ENCODE data around the gene TRAPPC11. TPM values are rescaled to one million over a fixed set of nuclear protein-coding genes. Genes with fewer than 3 reads are reported as not detected.

The TRAPPC11 gene
- total RNA-seq, 1 donor from 2014 or later: 45.4 TPM

GRCh38 chr4:183627979-183628588 is 31.0 kb upstream of the TRAPPC11 start:
- DNase-seq (ENCODE audit: extremely low spot score, unreplicated experiment): no peak
- H3K9me3 Mint-ChIP-seq: no peaks in the 10 kb centered on the region
- no peak overlapping the region for H3K27ac Mint-ChIP-seq
- H3K4me1 Mint-ChIP-seq (ENCODE audit: unreplicated experiment): no peaks in the 10 kb centered on the region
- no peak overlapping the region for H3K4me3 Mint-ChIP-seq
- H3K36me3 Mint-ChIP-seq: no peaks in the 10 kb centered on the region
- TF ChIP-seq, protein P1, sequence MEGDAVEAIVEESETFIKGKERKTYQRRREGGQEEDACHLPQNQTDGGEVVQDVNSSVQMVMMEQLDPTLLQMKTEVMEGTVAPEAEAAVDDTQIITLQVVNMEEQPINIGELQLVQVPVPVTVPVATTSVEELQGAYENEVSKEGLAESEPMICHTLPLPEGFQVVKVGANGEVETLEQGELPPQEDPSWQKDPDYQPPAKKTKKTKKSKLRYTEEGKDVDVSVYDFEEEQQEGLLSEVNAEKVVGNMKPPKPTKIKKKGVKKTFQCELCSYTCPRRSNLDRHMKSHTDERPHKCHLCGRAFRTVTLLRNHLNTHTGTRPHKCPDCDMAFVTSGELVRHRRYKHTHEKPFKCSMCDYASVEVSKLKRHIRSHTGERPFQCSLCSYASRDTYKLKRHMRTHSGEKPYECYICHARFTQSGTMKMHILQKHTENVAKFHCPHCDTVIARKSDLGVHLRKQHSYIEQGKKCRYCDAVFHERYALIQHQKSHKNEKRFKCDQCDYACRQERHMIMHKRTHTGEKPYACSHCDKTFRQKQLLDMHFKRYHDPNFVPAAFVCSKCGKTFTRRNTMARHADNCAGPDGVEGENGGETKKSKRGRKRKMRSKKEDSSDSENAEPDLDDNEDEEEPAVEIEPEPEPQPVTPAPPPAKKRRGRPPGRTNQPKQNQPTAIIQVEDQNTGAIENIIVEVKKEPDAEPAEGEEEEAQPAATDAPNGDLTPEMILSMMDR (conservative IDR thresholded peaks at IDR 0.05): no peak
- H3K27me3 Mint-ChIP-seq: peaks cover 3% of the 10 kb centered on the region

DNA sequence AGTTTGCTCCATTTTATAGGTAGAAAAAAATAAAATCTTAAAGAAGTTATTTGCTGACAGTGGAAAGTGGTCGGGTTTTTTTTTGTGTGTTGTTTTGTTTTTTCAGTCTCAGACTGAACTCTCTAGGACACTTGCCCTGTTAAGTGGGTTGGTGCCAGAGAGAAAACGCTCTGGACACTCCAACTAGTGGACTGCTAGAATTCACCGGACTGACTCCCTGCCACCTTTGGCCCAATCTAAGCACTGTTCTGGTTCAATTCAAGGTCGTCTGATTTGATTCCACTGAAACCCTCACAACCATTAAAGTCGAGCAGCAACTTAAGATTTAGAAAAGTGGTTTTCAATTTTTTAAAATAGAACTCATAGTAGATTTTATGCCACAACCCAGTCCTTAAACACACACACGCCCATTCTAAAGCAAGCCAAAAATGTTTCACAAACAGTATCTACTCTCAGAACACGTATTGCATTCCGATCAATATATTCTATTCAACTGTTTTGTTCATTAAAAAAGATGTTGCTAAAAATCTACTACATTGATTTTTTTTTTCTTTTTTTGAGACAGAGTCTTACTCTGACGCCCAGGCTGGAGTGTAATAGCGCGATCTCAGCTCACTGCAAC is 27.4 kb upstream of the TRAPPC11 start:
- Mint-ChIP-seq H3K9me3 (no peaks in the 10 kb centered on the region), H3K4me3 (no peak overlapping the region), H3K27me3 (no peaks in the 10 kb centered on the region), H3K4me1 (ENCODE audit: unreplicated experiment) (peaks cover 12% of the 10 kb centered on the region), H3K36me3 (no peaks in the 10 kb centered on the region), H3K27ac (no peak overlapping the region)
- no peak for DNase-seq (ENCODE audit: extremely low spot score, unreplicated experiment)
- TF ChIP-seq, protein P1 (conservative IDR thresholded peaks at IDR 0.05): no peak

DNA sequence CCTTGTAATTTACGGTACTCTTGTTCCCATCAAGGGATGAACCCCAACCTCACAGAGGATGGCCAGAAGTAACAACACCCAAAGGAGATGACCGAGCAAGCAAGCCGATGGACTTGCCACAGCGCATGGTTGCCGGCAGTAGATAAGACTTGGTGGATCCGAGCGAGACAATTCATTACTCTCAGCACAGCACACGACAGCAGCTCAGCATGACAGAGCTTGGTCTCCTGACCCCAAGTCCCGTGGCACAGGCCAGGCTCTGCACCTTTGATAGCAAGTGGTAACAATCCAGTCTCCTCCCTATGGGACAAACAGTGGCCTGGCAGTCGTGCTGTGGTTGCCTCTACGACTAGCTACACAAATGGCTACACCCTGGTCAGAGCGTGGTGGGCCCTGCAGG is 26.4 kb upstream of the TRAPPC11 start:
- Mint-ChIP-seq H3K27ac (peak overlapping the region; percentile 8), H3K4me3 (no peak overlapping the region), H3K27me3 (no peaks in the 10 kb centered on the region), H3K36me3 (no peaks in the 10 kb centered on the region), H3K9me3 (no peaks in the 10 kb centered on the region), H3K4me1 (ENCODE audit: unreplicated experiment) (peaks cover 20% of the 10 kb centered on the region)
- TF ChIP-seq, protein P1 (conservative IDR thresholded peaks at IDR 0.05): no peak
- DNase-seq (ENCODE audit: extremely low spot score, unreplicated experiment): no peak

GRCh38 chr4:183633476-183634400 is 25.4 kb upstream of the TRAPPC11 start:
- peak overlapping the region; percentile 79 for H3K27ac Mint-ChIP-seq
- DNase-seq (ENCODE audit: extremely low spot score, unreplicated experiment): no peak
- TF ChIP-seq, protein P1 (conservative IDR thresholded peaks at IDR 0.05): no peak
- no peaks in the 10 kb centered on the region for H3K36me3 Mint-ChIP-seq
- H3K27me3 Mint-ChIP-seq: no peaks in the 10 kb centered on the region
- H3K4me3 Mint-ChIP-seq: no peak overlapping the region
- peaks cover 20% of the 10 kb centered on the region for H3K4me1 Mint-ChIP-seq (ENCODE audit: unreplicated experiment)
- no peaks in the 10 kb centered on the region for H3K9me3 Mint-ChIP-seq

DNA sequence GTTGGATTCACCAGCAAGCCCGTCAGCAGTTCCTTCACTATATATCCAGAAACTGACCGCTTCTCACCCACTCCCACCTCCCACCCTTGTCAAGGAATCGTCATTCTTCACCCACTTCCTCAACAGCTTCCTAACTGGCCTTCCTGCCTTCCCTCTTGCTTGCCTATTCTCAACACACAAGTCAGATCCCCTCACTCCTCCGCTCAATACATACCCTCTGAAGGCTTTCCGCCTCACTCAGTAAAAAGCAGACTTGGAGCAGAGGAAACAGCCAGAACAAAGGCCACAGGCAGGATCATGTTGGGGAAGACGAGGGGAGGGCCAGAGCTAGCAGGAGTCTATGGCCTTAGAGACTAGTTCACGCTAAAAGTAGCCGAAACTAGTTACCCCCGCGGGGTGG is 23.8 kb upstream of the TRAPPC11 start:
- H3K36me3 Mint-ChIP-seq: no peaks in the 10 kb centered on the region
- H3K4me3 Mint-ChIP-seq: no peak overlapping the region
- TF ChIP-seq, protein P1 (conservative IDR thresholded peaks at IDR 0.05): no peak
- no peaks in the 10 kb centered on the region for H3K9me3 Mint-ChIP-seq
- H3K27me3 Mint-ChIP-seq: no peaks in the 10 kb centered on the region
- H3K4me1 Mint-ChIP-seq (ENCODE audit: unreplicated experiment): peaks cover 20% of the 10 kb centered on the region
- DNase-seq (ENCODE audit: extremely low spot score, unreplicated experiment): no peak
- peak overlapping the region; percentile 61 for H3K27ac Mint-ChIP-seq

Data from type B pancreatic cell (in vitro differentiated cells).